ENCODE data around the gene RNF115.

GRCh38 chr1:145828367-145829026 is 4.6 kb upstream of the RNF115 start:
- TF ChIP-seq POLR2A (IDR thresholded peaks at IDR 0.05) (no peak), POLR2AphosphoS5 (IDR thresholded peaks at IDR 0.05) (no peak)
- TF ChIP-seq, protein P1, sequence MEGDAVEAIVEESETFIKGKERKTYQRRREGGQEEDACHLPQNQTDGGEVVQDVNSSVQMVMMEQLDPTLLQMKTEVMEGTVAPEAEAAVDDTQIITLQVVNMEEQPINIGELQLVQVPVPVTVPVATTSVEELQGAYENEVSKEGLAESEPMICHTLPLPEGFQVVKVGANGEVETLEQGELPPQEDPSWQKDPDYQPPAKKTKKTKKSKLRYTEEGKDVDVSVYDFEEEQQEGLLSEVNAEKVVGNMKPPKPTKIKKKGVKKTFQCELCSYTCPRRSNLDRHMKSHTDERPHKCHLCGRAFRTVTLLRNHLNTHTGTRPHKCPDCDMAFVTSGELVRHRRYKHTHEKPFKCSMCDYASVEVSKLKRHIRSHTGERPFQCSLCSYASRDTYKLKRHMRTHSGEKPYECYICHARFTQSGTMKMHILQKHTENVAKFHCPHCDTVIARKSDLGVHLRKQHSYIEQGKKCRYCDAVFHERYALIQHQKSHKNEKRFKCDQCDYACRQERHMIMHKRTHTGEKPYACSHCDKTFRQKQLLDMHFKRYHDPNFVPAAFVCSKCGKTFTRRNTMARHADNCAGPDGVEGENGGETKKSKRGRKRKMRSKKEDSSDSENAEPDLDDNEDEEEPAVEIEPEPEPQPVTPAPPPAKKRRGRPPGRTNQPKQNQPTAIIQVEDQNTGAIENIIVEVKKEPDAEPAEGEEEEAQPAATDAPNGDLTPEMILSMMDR (IDR thresholded peaks at IDR 0.05) = no peak
